Heart left ventricle (tissue), 16 donors: ENCODE measurements around the gene LNX1. TPM values are rescaled to one million over a fixed set of nuclear protein-coding genes. Genes with fewer than 3 reads are reported as not detected.

ENCODE experiments used
- ATAC-seq, 4 donors: fragments of 200-7000 bp; cut with Tn5 transposase; one replicate each; pipeline ENCODE4 v1.9.1; 2020 to 2022; ENCODE audit warnings: moderate library complexity in 4 of 4, mild to moderate bottlenecking in 3 of 4, moderate number of reproducible peaks in 1 of 4
- DNase-seq, 5 donors: peaks; one replicate each; pipeline ENCODE4 v3.0.0-alpha.2; 2020
- H3K27ac ChIP-seq, 12 donors: fragments of 200-600 bp; sonication (generic) in 4 of 12; one replicate each; pipeline versions ENCODE4 v1.5.0 to v1.8.0; 2016 to 2022; ENCODE audit warnings: mild to moderate bottlenecking in 2 of 12
- H3K27me3 ChIP-seq, 9 donors: fragments of 200-600 bp; sonication (generic) in 2 of 9; one replicate each; pipeline versions ENCODE4 v1.5.1 to v1.8.0; 2016 to 2022; ENCODE audit warnings: mild to moderate bottlenecking in 3 of 9
- H3K36me3 ChIP-seq, 9 donors: fragments of 200-600 bp; sonication (generic) in 2 of 9; one replicate each; pipeline versions ENCODE4 v1.5.0 to v1.8.0; 2018 to 2022; ENCODE audit warnings: mild to moderate bottlenecking in 2 of 9
- H3K4me1 ChIP-seq, 12 donors: fragments of 200-600 bp; sonication (generic) in 4 of 12; one replicate each; pipeline versions ENCODE4 v1.5.0 to v1.8.0; 2016 to 2022; ENCODE audit warnings: mild to moderate bottlenecking in 3 of 12
- H3K4me3 ChIP-seq, 12 donors: fragments of 200-600 bp; sonication (generic) in 4 of 12; one replicate each; pipeline versions ENCODE4 v1.5.0 to v1.8.0; 2017 to 2022; ENCODE audit warnings: mild to moderate bottlenecking in 9 of 12, moderate library complexity in 4 of 12
- H3K9me3 ChIP-seq, 12 donors: fragments of 200-600 bp; sonication (generic) in 4 of 12; one replicate each; pipeline versions ENCODE4 v1.5.0 to v1.8.0; 2016 to 2022; ENCODE audit warnings: mild to moderate bottlenecking in 1 of 12
- CTCF ChIP-seq, 12 donors: fragments of 200-600 bp; sonication (generic) in 4 of 12; IDR thresholded peaks; one replicate each; pipeline versions ENCODE4 v1.5.0 to v1.8.0; 2018 to 2022; ENCODE audit warnings: antibody characterized with exemption in 12 of 12, mild to moderate bottlenecking in 5 of 12
- POLR2A ChIP-seq, 2 donors: fragments of 450-650 bp; IDR thresholded peaks; one replicate each; pipeline ENCODE4 v1.6.1; 2017; ENCODE audit warnings: antibody characterized with exemption in 2 of 2, mild to moderate bottlenecking in 2 of 2, moderate library complexity in 2 of 2
- WGBS, 4 donors: extraction: QIAGEN DNeasy Blood & Tissue Kit in 2 of 4; methylation state at CpG; one replicate each; pipeline versions ENCODE4 v1.1.5 to v1.1.7; 2013 to 2018; 5-methylcytosine and 5-hydroxymethylcytosine counted together
- intact Hi-C, 10 donors: fragments of 100-400 bp; cut with DNase I; formaldehyde crosslinking; loops; one replicate each; pipeline versions ENCODE4 v1.11.1 to v1.14.2; 2022
- polyA plus RNA-seq, 2 donors: library from polyadenylated mRNA; stranded (reverse); fragments of 200-250 nt; gene quantifications; one replicate each; pipeline ENCODE4 v1.2.3, GENCODE V29; 2013
- total RNA-seq, 9 donors: library from RNA; depleted of rRNA in 2 of 9; stranded (reverse); fragments of >200 nt in 2 of 9; fragmentation: NEBNext Ultra II Directional in 3 of 9; extraction: Animal tissue kit (Norgen Biotek cat#: 25700) in 3 of 9; gene quantifications; one replicate each; pipeline versions ENCODE4 v1.1.0 to v1.2.4, GENCODE V29; 2016 to 2023
- donor health status: ischemic (EF 13 %, LVEDD 7.1; RV severe dilation, severe dysfunction).
- donor health status: healthy with polysubstance abuse.
- donor health status: DM: no; HTN: yes; CAD: no.
- donor health status: DM: no; HTN: no; CAD: no.
- donor health status: ischemic (EF 25% LVEDD 6.9; RV normal size, moderate dysfunction).
- donor health status: ischemic (EF 25% LVEDD 5.7; RV mildly dilated, moderate dysfunction).
- donor health status: healthy.
- donor health status: DM: yes; HTN: yes; CAD: no.
- donor health status: ischemic (EF 35%, LVEDD 5.7; RV mildly dilated, moderate dysfunction).
- donor health status: nonischemic (EF 11% LVEDD 7.7; RV severe dilation, severe dysfunction).
- donor health status: DM: yes; HTN: yes; CAD: no.
- donor health status: PGD.
- donor health status: ischemic (EF 29% LVEDD 5.4; RV normal size, mild dysfunction).
- donor health status: nonischemic (EF 23%, LVEDD 6.1; RV moderate dilation, normal function).

LNX1 gene
- total and polyA plus RNA-seq, 11 donors, result 3.4 to 15.7 (median 6.7) TPM

- H3K9me3 ChIP-seq, result no peaks in the 10 kb centered on the region
- DNase-seq (no peak), ATAC-seq (peak in 1 of 4 donors; percentile 38)
- TF ChIP-seq POLR2A (IDR thresholded peaks at IDR 0.05) (no peak), CTCF (IDR thresholded peaks at IDR 0.05) (no peak)
- no peaks in the 10 kb centered on the region for H3K36me3 ChIP-seq
- no peak overlapping the region for H3K4me3 ChIP-seq
- WGBS, 4 donors, result 38 to 58% (median 48%) methylated on average over 2 of the region's 2 CpGs
- H3K4me1 ChIP-seq, result peaks cover 0 to 11% (median 0%) of the 10 kb centered on the region in 12 donors
- no peaks in the 10 kb centered on the region for H3K27me3 ChIP-seq
- intact Hi-C loops, result no loop called here
- H3K27ac ChIP-seq, result no peak overlapping the region
These were observed 43.3 kb downstream of the LNX1 start for GRCh38 chr4:53547983-53548382.

- WGBS, 4 donors, result 91 to 96% (median 93%) methylated on average over 3 of the region's 3 CpGs
These were observed 45.2 kb downstream of the LNX1 start for GRCh38 chr4:53545942-53546581.

GRCh38 chr4:53545273-53545672, 46.0 kb downstream of the LNX1 start:
- Histone ChIP-seq H3K4me1 (peaks cover 0 to 27% (median 8%) of the 10 kb centered on the region in 12 donors), H3K27me3 (no peaks in the 10 kb centered on the region), H3K27ac (no peak overlapping the region), H3K4me3 (no peak overlapping the region), H3K36me3 (no peaks in the 10 kb centered on the region), H3K9me3 (no peaks in the 10 kb centered on the region)
- DNase-seq, result no peak
- intact Hi-C loops, result no loop called here
- WGBS, 4 donors, result 81 to 89% (median 88%) methylated on average over 1 of the region's 1 CpG
- no peak for ATAC-seq
- TF ChIP-seq POLR2A (IDR thresholded peaks at IDR 0.05) (no peak), CTCF (IDR thresholded peaks at IDR 0.05) (no peak)

More at GRCh38 chr4:53545942-53546581, 45.2 kb downstream of the LNX1 start:
- H3K27me3 ChIP-seq, result no peaks in the 10 kb centered on the region
- H3K36me3 ChIP-seq, result no peaks in the 10 kb centered on the region
- ATAC-seq (no peak), DNase-seq (no peak)
- intact Hi-C loops, result no loop called here
- no peak overlapping the region for H3K4me3 ChIP-seq
- TF ChIP-seq CTCF (IDR thresholded peaks at IDR 0.05) (no peak), POLR2A (IDR thresholded peaks at IDR 0.05) (no peak)
- H3K27ac ChIP-seq, result no peak overlapping the region
- no peaks in the 10 kb centered on the region for H3K9me3 ChIP-seq
- peaks cover 0 to 20% (median 8%) of the 10 kb centered on the region in 12 donors for H3K4me1 ChIP-seq

- H3K4me1 ChIP-seq, result peaks cover 0 to 27% (median 8%) of the 10 kb centered on the region in 12 donors
- no peaks in the 10 kb centered on the region for H3K9me3 ChIP-seq
- TF ChIP-seq CTCF (IDR thresholded peaks at IDR 0.05), result no peak
- TF ChIP-seq POLR2A (IDR thresholded peaks at IDR 0.05), result no peak
- ATAC-seq, result no peak
- H3K36me3 ChIP-seq, result no peaks in the 10 kb centered on the region
- no peak overlapping the region for H3K4me3 ChIP-seq
- DNase-seq, result no peak
- no peaks in the 10 kb centered on the region for H3K27me3 ChIP-seq
- H3K27ac ChIP-seq, result no peak overlapping the region
- intact Hi-C loops, result no loop called here
These were observed 47.7 kb downstream of the LNX1 start for GRCh38 chr4:53543561-53543960.
